A549 (cell line): ENCODE measurements around the gene PHC2. TPM values are rescaled to one million over a fixed set of nuclear protein-coding genes. Genes with fewer than 3 reads are reported as not detected.
A peak's percentile ranks its signal among the peaks of the same experiment; 100 is the strongest.

Experiments
- ATAC-seq, 2 experiments: fragments of 200-7000 bp in 1 of 2; fragments of >200 bp in 1 of 2; cut with Nextera tagmentation in 1 of 2; cut with Tn5 transposase in 1 of 2; 3 replicates each; pipeline versions ENCODE4 v1.8.0 to v1.9.1; 2018 to 2020; ENCODE audit warnings: mild to moderate bottlenecking in 1 of 2, moderate library complexity in 1 of 2
- CTCF ChIA-PET: fragments of 300-600 bp; sonication (Branson Sonifier 250); formaldehyde crosslinking; extraction: SDS; loops from one replicate; lab custom pipeline; 2021; ENCODE audit warnings: antibody characterized with exemption, inconsistent platforms; lab: Yijun Ruan, JAX
- POLR2A ChIA-PET: fragments of 350-600 bp; formaldehyde crosslinking; extraction: SDS; loops from one replicate; lab custom pipeline; 2021; ENCODE audit warnings: antibody characterized with exemption, inconsistent platforms; lab: Yijun Ruan, JAX
- DNase-seq, 2 experiments: peaks; one replicate each; pipeline versions ENCODE4 v3.0.0 to v3.0.0-alpha.2; 2011 to 2016; ENCODE audit warnings: low read depth in 1 of 2, low spot score in 1 of 2
- FAIRE-seq: peaks from 2 replicates; lab custom pipeline; 2011; peaks lifted over from hg19 to GRCh38; lab: Jason Lieb, UNC
- H3K27ac ChIP-seq, 2 experiments: fragments of >200 bp; sonication (Bioruptor Twin); formaldehyde crosslinking; 3 replicates each; pipeline ENCODE4 v1.5.1; 2016 to 2017
- H3K4me1 ChIP-seq: fragments of >200 bp; sonication (Bioruptor Twin); formaldehyde crosslinking; 3 replicates; pipeline ENCODE4 v1.6.1; 2016
- H3K4me2 ChIP-seq: fragments of >200 bp; sonication (Bioruptor Twin); formaldehyde crosslinking; 3 replicates; pipeline ENCODE4 v1.6.1; 2016
- H3K4me3 ChIP-seq: fragments of >200 bp; sonication (Bioruptor Twin); formaldehyde crosslinking; 3 replicates; pipeline ENCODE4 v1.5.1; 2016
- H3K9me3 ChIP-seq: fragments of >200 bp; sonication (Bioruptor Twin); formaldehyde crosslinking; 3 replicates; pipeline ENCODE4 v1.6.1; 2016
- CBX8 ChIP-seq: fragments of 200-600 bp; sonication (generic); IDR thresholded peaks from 2 replicates; pipeline ENCODE4 v1.6.1; 2016
- CHD4 ChIP-seq: fragments of 200-600 bp; sonication (generic); IDR thresholded peaks from 2 replicates; pipeline ENCODE4 v1.6.1; 2016; ENCODE audit warnings: antibody characterized with exemption, mild to moderate bottlenecking, borderline replicate concordance
- EHMT2 ChIP-seq: fragments of 200-600 bp; sonication (generic); IDR thresholded peaks from 2 replicates; pipeline ENCODE4 v1.6.1; 2016; ENCODE audit warnings: antibody characterized with exemption, low read depth, mild to moderate bottlenecking, moderate library complexity
- FOSB ChIP-seq: fragments of 250-450 bp; sonication (Bioruptor Pico); IDR thresholded peaks from 2 replicates; pipeline ENCODE4 v1.5.0; 2020; ENCODE audit warnings: mild to moderate bottlenecking, moderate library complexity
- FOSL2 ChIP-seq, 2 experiments: fragments of 450-650 bp in 1 of 2; fragments of >200 bp in 1 of 2; sonication (Bioruptor Twin) in 1 of 2; formaldehyde crosslinking; IDR thresholded peaks; 2 replicates each; pipeline versions ENCODE4 v1.5.0 to v1.6.1; 2016 to 2020; ENCODE audit warnings: mild to moderate bottlenecking in 1 of 2, moderate library complexity in 1 of 2
- HDAC2 ChIP-seq: fragments of 200-600 bp; sonication (generic); IDR thresholded peaks from 2 replicates; pipeline ENCODE4 v1.6.1; 2016
- HOXB5 ChIP-seq: fragments of 250-450 bp; sonication (Bioruptor Pico); IDR thresholded peaks from 2 replicates; pipeline ENCODE4 v1.5.0; 2020; ENCODE audit warnings: mild to moderate bottlenecking, moderate library complexity
- KDM5A ChIP-seq: fragments of 200-600 bp; sonication (generic); IDR thresholded peaks from 2 replicates; pipeline ENCODE4 v1.6.1; 2016; ENCODE audit warnings: antibody characterized with exemption, mild to moderate bottlenecking
- PHF8 ChIP-seq: fragments of 200-600 bp; sonication (generic); IDR thresholded peaks from 2 replicates; pipeline ENCODE4 v1.6.1; 2016; ENCODE audit warnings: low read depth, mild to moderate bottlenecking, antibody characterized with exemption, moderate library complexity, borderline replicate concordance
- RAD21 ChIP-seq, 2 experiments: fragments of >200 bp in 1 of 2; sonication (Bioruptor Twin) in 1 of 2; formaldehyde crosslinking in 1 of 2; IDR thresholded peaks in 1 of 2; conservative IDR thresholded peaks in 1 of 2; 2 replicates in 1 of 2; 3 replicates in 1 of 2; pipeline ENCODE4 v1.6.1; 2012 to 2018; ENCODE audit warnings: inconsistent platforms in 1 of 2
- RCOR1 ChIP-seq: fragments of 150-350 bp; IDR thresholded peaks from 2 replicates; pipeline ENCODE4 v1.6.1; 2014; ENCODE audit warnings: antibody characterized with exemption, low read length, low read depth
- RFX5 ChIP-seq: fragments of 450-650 bp; IDR thresholded peaks from 2 replicates; pipeline ENCODE4 v1.7.1; 2014; ENCODE audit warnings: antibody characterized with exemption, mild to moderate bottlenecking, moderate library complexity
- SMC3 ChIP-seq: fragments of >200 bp; sonication (Bioruptor Twin); formaldehyde crosslinking; IDR thresholded peaks from 3 replicates; pipeline ENCODE4 v1.6.1; 2018; ENCODE audit warnings: inconsistent platforms
- TFCP2L1 ChIP-seq: fragments of 250-450 bp; sonication (Bioruptor Pico); IDR thresholded peaks from 2 replicates; pipeline ENCODE4 v1.5.0; 2021; ENCODE audit warnings: mild to moderate bottlenecking
- WGBS: methylation state at CpG from one replicate; pipeline ENCODE4 v1.1.6; 2017; ENCODE audit errors: missing lambda C conversion rate; 5-methylcytosine and 5-hydroxymethylcytosine counted together
- polyA plus RNA-seq, 4 experiments: library from polyadenylated mRNA; depleted of rRNA in 3 of 4; stranded (reverse); fragments of >200 nt; fragmentation: RNase III in 1 of 4; extraction: RNeasy Plus Mini Kit Qiagen cat#74134 plus additional on column Dnase treatment in 1 of 4; gene quantifications; 2 replicates in 3 of 4; 3 replicates in 1 of 4; pipeline ENCODE4 v1.2.3, GENCODE V29; 2011 to 2017
- TF ChIP-seq, protein P1 (sequence below): IDR thresholded peaks from 2 replicates; pipeline ENCODE4 v1.6.1; 2012
- TF ChIP-seq, protein P2 (sequence below): fragments of >200 bp; sonication (Bioruptor Twin); formaldehyde crosslinking; IDR thresholded peaks from 3 replicates; pipeline ENCODE4 v1.5.1; 2016
- TF ChIP-seq, protein P3 (sequence below): fragments of >200 bp; sonication (Bioruptor Twin); formaldehyde crosslinking; IDR thresholded peaks from 3 replicates; pipeline ENCODE4 v1.6.1; 2016
- TF ChIP-seq, protein P4 (sequence below): fragments of 250-450 bp; sonication (Bioruptor Pico); IDR thresholded peaks from 2 replicates; pipeline ENCODE4 v1.5.0; 2020; ENCODE audit warnings: low read depth, mild to moderate bottlenecking, moderate library complexity
- TF ChIP-seq, protein P5 (sequence below): fragments of 250-450 bp; sonication (Bioruptor Pico); IDR thresholded peaks from 2 replicates; pipeline ENCODE4 v1.5.0; 2021; ENCODE audit warnings: mild to moderate bottlenecking, moderate library complexity, borderline replicate concordance

The PHC2 gene
- polyA plus RNA-seq, 2 of the 4 experiments (the other 2 are of a cell fraction): 29.9 to 33.2 TPM

DNA sequence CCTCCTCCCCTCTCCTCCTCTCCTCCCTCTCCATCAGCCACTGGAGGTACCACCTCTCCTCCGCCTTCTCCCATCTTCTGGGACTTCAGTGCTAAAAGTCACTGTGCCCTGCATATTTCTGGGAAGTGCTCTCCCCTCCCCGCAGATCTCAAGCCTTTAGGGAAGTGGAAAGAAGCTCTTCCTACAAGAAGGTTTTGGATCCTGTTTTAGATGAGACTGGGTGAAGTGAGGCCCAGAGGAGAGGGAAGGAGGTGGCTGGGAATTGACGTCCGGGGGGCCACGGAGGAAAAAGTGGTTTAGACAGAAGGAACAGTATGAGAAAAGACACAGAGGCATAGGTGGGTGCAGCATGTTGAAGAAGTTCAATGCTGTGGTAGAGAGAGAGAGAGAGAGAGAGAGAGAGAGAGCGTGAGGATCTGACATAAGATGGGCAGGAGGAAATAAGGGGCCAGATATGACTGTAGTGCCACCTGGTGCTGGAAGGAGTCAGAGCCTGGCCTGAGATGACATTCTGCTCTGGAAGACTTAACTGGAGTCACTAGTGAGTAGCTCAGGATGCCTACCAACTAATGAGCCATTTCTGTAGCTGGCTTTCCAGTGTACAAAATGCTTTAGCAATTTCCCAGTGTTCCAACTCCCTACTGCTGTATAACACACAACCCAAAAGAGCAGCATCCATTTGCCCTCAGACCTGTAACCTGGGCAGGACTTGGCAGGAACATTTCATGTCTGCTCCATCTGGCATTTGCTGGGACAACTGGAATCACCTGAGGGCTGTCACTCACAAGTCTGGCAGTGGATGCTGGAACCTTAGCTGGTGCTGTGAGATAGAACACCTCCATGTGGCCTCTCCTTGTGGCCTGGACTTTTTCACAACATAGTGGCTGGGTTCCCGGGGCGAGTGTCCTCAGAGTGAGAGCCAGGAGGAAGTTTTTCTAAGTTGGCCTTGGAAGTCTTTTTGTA lies 24.9 kb upstream of the PHC2 start:
- peak; percentile 94 to 97 for ATAC-seq
- ChIA-PET CTCF (interaction anchor here (0.5 to 4.5 kb wide), 21 partner anchors 10 to 1028 kb away, joined by 3 to 28 read pairs (median 4); no protein-coding TSS in a partner anchor), POLR2A (interaction anchor here (0.6 kb wide), 1 partner anchor 667 kb away, joined by 3 read pairs; no protein-coding TSS in a partner anchor)
- no peak overlapping the region for H3K4me2 ChIP-seq
- H3K9me3 ChIP-seq: no peaks in the 10 kb centered on the region
- peak; percentile 49 to 69 for DNase-seq
- no peaks in the 10 kb centered on the region for H3K4me1 ChIP-seq
- H3K27ac ChIP-seq: no peak overlapping the region
- no peak for FAIRE-seq
- 68% methylated on average over 7 of the region's 8 CpGs for WGBS
- TF ChIP-seq, protein P1, sequence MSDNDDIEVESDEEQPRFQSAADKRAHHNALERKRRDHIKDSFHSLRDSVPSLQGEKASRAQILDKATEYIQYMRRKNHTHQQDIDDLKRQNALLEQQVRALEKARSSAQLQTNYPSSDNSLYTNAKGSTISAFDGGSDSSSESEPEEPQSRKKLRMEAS: no peak
- no peak for TF ChIP-seq HDAC2
- TF ChIP-seq, protein P2, sequence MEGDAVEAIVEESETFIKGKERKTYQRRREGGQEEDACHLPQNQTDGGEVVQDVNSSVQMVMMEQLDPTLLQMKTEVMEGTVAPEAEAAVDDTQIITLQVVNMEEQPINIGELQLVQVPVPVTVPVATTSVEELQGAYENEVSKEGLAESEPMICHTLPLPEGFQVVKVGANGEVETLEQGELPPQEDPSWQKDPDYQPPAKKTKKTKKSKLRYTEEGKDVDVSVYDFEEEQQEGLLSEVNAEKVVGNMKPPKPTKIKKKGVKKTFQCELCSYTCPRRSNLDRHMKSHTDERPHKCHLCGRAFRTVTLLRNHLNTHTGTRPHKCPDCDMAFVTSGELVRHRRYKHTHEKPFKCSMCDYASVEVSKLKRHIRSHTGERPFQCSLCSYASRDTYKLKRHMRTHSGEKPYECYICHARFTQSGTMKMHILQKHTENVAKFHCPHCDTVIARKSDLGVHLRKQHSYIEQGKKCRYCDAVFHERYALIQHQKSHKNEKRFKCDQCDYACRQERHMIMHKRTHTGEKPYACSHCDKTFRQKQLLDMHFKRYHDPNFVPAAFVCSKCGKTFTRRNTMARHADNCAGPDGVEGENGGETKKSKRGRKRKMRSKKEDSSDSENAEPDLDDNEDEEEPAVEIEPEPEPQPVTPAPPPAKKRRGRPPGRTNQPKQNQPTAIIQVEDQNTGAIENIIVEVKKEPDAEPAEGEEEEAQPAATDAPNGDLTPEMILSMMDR: peak; percentile 55
- peak; percentile 64 for TF ChIP-seq SMC3
- TF ChIP-seq KDM5A: no peak
- TF ChIP-seq CBX8: no peak
- peak; percentile 65 to 75 for TF ChIP-seq RAD21 (conservative IDR thresholded peaks at IDR 0.05 in 1 of 2, IDR thresholded peaks at IDR 0.05 in 1 of 2)
- H3K4me3 ChIP-seq: no peak overlapping the region

DNA sequence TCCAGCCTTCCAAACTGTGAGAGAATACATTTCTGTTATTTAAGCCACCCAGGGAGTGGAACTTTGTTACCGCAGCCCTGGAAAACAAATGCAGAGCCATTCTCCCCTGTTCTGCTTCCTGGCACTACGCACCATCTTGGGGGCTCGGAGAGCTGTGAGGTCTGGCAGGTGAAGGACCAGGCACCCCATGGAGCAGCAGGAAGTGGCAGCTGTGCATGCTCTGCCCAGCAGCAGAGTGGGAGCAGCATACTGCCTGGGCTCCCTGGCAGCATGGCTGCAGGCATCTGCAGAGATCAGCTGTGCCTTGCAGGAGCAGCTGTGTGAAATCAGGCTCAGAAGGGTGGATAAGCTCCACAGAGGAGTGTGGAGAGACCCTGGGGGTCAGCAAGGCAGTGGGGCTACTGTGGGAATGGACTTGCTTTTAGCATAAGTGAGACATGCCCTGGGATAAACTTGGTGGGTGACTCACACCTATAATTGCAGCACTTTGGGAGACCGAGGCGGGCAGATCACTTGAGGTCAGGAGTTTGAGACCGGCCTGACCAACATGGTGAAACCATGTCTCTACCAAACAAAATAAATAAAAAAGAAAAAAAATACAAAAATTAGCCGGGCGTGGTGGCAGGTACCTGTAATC lies 23.9 kb upstream of the PHC2 start:
- ChIA-PET POLR2A (no interaction called here), CTCF (interaction anchor here (0.6 to 4.5 kb wide), 13 partner anchors 9 to 1240 kb away, joined by 3 to 28 read pairs (median 5); no protein-coding TSS in a partner anchor)
- DNase-seq: no peak
- H3K27ac ChIP-seq: no peak overlapping the region
- no peak for ATAC-seq
- H3K4me2 ChIP-seq: no peak overlapping the region
- H3K4me1 ChIP-seq: no peaks in the 10 kb centered on the region
- no peak overlapping the region for H3K4me3 ChIP-seq
- no peaks in the 10 kb centered on the region for H3K9me3 ChIP-seq
- TF ChIP-seq CHD4 (no peak), RFX5 (no peak), FOSL2 (IDR thresholded peaks at IDR 0.05) (no peak), FOSL2 (CRISPR knock-in tag; IDR thresholded peaks at IDR 0.05) (no peak), EHMT2 (no peak), RCOR1 (no peak), TFCP2L1 (no peak), PHF8 (no peak), FOSB (CRISPR knock-in tag) (no peak), HOXB5 (CRISPR knock-in tag) (no peak)
- TF ChIP-seq, protein P3, sequence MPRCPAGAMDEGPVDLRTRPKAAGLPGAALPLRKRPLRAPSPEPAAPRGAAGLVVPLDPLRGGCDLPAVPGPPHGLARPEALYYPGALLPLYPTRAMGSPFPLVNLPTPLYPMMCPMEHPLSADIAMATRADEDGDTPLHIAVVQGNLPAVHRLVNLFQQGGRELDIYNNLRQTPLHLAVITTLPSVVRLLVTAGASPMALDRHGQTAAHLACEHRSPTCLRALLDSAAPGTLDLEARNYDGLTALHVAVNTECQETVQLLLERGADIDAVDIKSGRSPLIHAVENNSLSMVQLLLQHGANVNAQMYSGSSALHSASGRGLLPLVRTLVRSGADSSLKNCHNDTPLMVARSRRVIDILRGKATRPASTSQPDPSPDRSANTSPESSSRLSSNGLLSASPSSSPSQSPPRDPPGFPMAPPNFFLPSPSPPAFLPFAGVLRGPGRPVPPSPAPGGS: no peak
- TF ChIP-seq, protein P4, sequence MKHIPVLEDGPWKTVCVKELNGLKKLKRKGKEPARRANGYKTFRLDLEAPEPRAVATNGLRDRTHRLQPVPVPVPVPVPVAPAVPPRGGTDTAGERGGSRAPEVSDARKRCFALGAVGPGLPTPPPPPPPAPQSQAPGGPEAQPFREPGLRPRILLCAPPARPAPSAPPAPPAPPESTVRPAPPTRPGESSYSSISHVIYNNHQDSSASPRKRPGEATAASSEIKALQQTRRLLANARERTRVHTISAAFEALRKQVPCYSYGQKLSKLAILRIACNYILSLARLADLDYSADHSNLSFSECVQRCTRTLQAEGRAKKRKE: no peak
- TF ChIP-seq, protein P5, sequence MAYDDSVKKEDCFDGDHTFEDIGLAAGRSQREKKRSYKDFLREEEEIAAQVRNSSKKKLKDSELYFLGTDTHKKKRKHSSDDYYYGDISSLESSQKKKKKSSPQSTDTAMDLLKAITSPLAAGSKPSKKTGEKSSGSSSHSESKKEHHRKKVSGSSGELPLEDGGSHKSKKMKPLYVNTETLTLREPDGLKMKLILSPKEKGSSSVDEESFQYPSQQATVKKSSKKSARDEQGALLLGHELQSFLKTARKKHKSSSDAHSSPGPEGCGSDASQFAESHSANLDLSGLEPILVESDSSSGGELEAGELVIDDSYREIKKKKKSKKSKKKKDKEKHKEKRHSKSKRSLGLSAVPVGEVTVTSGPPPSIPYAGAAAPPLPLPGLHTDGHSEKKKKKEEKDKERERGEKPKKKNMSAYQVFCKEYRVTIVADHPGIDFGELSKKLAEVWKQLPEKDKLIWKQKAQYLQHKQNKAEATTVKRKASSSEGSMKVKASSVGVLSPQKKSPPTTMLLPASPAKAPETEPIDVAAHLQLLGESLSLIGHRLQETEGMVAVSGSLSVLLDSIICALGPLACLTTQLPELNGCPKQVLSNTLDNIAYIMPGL: no peak
- no peak for FAIRE-seq
- WGBS: 84% methylated on average over 8 of the region's 8 CpGs
